NCI-H2171 (cell line): ENCODE data around the gene RABL2B.
"Not testable (repeated sequence)": the region's sequence is repeated elsewhere in the genome, so short reads cannot be mapped to it uniquely, and the experiment has no call there.

ENCODE experiments used
- DNase-seq: peaks from one replicate; lab custom pipeline; 2025; lab: John Stamatoyannopoulos, UW

Gene RABL2B

DNA sequence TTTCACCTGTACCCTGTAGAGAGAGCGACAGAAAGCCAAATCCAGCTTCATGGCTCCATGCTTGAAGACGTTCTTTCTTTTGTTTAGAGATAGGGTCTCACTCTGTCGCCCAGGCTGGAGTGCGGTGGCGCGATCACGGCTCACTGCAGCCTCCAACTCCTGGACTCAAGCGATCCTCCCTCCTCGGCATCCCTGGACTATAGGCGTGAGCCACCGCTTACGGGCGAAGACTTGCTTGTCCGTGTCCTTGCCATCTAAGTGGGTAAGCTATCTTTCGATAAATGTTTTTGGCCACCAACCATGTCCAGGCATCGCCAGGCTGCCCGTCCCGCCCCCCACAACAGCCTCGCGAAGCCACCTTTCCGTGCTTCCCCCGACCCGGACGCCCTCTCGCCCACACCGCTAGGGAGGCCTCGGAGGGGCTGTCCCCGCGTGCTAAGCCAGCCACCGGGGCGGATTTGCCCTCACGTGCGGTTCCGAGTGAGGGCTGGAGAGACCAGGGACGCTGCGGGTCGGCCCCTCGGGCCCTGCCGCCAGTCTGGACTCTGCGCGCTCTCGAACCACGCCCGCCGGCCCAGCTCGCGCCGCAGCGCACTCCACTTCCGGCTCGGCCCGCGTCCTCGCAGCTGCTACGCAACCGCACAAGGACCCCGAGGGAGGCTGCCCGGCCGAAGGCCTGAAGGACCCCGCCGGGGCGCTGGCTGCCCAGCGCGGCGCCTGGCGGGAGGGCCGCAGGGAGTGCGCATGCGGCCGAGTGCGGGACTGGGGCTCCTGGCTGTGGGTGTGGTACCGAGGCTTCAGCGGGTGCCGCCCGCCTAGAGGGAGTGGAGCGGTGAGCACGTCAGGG, at the start of gene RABL2B:
RABL2B (minus strand) TSS at position 604 of the 847 bp plus-strand sequence. CDS start 1,342 bp downstream, outside the sequence.
- peak; percentile 81 for DNase-seq

DNA sequence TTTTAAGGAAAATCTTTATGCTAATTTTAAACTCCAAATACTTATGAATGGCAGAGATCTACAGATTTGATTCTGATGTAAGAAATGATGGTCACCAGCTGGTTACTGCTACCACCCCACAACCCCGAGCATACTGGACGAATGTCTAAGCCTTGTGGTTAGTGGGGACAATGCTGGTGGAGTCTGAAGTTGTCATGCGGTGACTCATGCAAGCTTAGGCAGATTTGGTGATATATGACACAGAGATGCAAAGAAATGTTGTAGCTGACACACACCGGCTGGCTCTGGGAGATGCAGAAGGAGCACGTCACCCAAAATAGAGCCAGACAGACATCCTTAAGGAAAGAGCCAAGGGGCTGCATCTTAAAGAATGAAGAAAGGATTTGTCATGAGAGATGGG, 3.5 kb upstream of the RABL2B start:
- DNase-seq, result not testable (repeated sequence)

DNA sequence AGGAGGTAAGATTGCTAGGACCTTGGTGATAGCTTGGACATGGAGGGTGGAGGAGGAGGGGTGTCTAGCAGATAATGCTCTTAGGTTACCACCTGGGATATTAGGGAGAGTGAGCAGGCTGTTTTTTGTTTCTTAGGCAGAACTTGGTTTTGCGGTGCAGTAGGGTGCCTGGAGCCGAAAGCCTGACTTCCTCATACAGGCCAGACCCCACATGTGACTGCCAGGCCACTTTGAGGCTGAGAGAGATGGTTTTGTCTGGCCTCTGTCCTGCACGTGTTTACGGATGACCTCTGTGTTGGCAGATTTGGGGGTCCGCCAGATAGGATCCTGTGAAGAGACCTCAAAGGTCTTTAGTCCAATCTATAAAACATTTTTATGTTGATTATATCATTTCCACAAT, 1.9 kb upstream of the RABL2B start:
- DNase-seq, result not testable (repeated sequence)

DNA sequence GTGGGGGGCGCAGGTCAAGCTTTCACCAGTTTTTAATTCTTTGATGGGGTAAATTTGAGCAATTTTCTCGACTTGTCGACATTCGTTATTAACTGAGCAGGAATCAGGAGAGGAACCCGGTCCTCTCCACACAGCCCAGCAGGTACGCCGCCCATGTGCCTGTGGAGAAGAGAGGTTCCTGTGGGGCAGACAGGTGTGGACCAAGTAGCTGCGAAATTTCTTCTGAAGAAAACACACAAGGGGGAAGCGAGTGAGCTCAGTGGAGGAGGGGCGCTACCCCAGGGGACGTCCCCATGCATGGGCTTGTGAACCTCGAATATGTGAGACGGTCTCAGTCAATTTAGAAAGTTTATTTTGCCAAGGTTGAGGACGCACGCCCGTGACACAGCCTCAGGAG, 442 bp upstream of the RABL2B start:
- not testable (repeated sequence) for DNase-seq

DNA sequence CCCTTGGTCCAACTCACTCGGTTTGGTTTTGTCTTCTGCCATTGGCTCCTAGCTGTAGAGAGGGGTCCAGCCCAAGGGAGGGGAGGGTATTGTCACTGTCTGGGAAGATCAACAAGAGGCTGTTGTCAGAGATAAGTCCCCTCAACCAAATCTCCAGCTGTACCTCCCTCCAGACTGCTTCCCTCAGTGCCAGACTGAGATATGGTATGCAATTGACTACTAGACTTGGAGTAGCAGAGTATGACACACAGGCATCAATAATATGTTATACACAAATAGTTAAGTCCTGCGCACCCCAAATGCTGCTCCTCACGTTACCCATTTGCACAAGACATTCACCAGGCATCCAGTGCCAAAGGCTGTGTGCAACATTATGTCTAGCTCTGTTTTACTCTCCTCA, 1.2 kb downstream of the RABL2B start:
- not testable (repeated sequence) for DNase-seq

DNA sequence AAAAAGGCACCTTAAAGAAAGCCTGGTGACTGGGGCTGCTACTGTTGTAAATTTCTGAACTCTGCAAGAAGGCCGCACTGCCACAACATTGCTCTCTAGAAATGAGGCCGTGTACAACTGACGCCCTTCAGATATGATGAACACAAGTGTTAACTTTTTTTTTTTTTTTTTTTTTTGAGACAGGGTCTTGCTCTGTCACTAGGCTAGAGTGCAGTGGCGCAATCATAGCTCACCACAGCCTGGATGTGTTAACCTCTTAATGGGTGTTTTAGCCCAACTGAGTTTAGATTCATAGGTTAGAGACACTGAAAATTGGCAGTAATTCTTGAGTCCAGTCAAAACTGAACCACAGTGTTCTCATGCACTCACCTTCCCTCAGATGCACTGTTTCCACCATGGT, 3.2 kb downstream of the RABL2B start:
- not testable (repeated sequence) for DNase-seq

DNA sequence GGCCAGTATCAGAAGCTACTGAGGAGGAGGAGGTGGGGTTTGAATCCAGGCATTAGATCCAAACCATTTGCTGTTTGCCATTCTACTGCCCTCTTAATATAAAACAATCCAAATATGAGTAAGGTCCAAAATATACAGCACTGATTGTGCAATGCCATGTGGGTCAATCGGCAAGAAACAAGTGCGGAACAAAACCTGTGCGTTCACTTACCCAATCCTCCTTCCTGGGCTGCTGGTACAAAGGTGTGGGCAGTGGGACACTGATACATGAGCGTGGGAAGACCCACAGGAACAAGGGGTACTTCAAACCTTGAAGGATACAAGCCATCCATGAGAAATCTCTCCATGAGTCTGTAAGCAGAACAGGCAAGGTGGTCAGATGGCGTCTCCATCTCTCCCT, 5.8 kb downstream of the RABL2B start:
- not testable (repeated sequence) for DNase-seq

DNA sequence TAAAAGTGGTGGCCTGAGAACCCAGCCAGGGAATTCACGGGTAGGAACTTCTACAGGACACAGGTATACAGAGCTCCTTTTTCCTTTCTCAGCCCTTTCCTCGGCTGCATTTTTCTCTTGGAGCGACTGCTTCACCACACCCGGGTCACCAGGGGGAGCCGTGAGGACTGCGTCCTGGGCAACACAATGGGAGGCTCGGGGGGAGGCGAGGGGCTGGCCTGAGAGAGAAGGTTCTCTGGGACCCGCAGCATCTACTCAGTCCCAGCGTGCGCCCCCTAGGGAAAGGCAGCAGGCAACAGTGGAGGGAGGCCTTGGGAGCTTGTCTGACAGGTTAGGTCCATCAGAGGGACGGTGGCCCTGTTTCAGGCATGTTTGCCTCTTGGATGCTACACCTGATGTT, 8.3 kb downstream of the RABL2B start:
- DNase-seq, result not testable (repeated sequence)

DNA sequence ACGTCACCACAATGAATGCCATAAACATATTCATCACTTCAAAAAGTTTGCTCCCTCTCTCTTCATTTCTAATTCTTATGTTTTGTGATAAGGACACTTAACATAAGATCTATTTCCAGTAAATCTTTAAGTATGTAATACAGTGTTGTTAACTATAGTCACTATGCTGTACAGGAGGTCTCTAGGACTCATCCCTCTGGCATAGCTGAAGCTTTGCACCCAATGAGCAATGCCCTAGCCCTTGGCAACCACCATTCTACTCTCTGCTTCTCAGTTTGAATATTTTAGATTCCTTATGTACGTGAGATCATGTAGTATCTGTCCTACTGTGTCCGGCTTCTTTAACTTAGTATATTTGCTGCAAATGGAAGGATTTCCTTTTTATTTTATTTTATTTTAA, 19.1 kb downstream of the RABL2B start:
- DNase-seq, result not testable (repeated sequence)

DNA sequence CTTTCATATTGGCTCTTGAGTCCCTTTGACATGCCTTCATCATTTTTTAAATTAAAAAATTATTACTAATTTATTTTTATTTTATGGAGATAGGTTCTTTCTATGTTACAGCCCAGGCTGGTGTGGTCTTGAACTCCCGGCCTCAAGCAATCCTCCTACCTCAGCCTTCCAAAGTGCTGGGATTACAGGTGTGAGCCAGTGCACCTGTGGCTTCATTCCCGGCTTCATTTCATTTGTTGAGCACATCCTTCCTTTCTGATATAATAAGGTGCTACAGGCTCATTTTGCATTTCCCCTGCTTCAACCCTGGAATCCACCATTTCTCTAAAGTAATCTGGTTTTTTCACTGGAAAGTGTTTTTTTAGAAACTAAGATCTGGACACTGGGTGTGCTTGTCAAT, 21.6 kb downstream of the RABL2B start:
- DNase-seq, result not testable (repeated sequence)

DNA sequence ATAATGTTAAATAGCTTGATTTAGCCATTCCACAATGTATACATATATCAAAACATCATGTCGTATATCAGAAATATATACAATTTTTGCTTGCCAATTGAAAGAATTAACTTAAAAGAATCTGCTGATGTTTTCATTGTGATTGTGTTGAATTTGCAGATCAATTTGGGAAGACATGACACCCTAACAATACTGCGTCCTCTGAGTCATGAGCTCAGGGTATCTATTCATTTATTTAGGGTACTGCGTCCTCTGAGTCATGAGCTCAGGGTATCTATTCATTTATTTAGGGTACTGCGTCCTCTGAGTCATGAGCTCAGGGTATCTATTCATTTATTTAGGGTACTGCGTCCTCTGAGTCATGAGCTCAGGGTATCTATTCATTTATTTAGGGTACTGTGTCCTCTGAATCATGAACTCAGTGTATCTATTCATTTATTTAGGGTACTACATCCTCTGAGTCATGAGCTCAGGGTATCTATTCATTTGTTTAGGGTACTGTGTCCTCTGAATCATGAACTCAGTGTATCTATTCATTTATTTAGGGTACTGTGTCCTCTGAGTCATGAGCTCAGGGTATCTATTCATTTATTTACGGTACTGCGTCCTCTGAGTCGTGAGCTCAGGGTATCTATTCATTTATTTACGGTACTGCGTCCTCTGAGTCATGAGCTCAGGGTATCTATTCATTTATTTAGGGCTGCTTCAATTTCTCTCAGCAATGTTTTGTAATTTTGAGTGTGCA, 23.7 kb downstream of the RABL2B start:
- DNase-seq, result not testable (repeated sequence)

DNA sequence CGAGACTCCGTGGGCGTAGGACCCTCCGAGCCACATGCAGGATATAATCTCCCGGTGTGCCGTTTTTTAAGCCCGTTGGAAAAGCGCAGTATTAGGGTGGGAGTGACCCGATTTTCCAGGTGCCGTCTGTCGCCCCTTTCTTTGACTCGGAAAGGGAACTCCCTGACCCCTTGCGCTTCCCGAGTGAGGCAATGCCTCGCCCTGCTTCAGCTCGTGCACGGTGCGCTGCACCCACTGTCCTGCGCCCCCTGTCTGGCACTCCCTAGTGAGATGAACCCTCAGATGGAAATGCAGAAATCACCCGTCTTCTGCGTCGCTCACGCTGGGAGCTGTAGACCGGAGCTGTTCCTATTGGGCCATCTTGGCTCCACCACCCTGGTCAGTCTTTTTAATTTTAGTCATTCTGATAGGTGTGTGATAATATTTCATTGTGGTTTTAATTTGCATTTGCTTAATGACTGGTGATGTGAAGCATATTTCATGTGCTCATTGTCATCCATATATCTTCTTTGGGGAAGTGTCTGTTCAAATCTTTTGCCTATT, 26.4 kb downstream of the RABL2B start:
- DNase-seq, result not testable (repeated sequence)

DNA sequence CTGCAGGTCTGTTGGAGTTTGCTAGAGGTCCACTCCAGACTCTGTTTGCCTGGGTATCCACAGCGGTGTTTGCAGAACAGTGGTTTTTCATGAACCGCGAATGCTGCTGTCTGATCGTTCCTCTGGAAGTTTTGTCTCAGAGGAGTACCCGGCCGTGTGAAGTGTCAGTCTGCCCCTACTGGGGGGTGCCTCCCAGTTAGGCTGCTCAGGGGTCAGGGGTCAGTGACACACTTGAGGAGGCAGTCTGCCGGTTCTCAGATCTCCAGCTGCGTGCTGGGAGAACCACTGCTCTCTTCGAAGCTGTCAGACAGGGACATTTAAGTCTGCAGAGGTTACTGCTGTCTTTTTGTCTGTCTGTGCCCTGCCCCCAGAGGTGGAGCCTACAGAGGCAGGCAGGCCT, 27.0 kb downstream of the RABL2B start:
- DNase-seq, result not testable (repeated sequence)

DNA sequence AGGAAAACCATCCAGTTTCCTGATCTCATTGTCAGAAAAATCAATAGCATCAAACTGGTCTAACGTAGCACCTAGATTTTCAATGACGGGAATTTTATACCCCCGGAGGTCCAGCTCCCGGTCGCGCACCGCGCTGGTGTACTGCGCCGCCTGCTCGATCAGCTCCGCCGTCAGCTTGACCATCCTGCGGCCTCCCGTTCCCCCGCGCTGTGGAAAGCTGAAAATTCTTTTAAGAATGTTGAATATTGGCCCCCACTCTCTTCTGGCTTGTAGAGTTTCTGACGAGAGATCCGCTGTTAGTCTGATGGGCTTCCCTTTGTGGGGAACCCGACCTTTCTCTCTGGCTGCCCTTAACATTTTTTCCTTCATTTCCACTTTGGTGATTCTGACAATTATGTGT, 28.2 kb downstream of the RABL2B start:
- DNase-seq, result not testable (repeated sequence)

DNA sequence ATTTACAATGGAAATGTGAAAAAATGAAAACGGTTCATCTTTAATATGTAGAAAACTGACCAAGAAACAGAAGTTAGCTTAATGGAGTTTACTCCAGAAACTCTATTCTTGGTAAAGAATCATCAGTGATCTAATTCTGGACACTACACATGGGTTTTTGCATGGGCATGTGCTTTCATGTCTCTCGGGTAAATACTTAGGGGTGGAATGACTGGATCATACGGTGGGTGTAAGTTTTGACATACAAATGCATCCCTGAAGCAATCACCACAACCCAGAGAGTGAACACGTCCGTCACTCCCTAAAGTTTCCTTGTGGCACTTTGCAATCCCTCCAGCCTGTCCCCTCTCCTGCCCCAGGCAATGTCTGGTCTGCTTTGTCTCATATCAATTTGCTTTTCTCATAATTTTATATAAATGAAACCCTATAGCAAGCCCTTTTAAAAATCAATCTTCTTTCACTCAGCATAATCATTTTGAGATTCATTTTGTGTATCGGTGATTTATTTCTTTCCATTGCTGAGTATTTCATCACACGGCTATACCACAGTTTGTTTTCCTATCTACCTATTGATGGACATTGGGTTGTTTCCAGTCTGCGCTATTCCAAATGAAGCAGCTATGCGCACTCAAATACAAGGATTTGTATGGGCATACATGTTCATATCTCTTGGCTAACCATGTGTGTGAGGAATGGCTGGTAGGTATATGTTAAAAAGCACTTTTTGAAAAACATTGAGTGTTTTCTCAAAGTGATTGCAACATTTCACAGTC, 33.9 kb downstream of the RABL2B start:
- DNase-seq, result not testable (repeated sequence)

DNA sequence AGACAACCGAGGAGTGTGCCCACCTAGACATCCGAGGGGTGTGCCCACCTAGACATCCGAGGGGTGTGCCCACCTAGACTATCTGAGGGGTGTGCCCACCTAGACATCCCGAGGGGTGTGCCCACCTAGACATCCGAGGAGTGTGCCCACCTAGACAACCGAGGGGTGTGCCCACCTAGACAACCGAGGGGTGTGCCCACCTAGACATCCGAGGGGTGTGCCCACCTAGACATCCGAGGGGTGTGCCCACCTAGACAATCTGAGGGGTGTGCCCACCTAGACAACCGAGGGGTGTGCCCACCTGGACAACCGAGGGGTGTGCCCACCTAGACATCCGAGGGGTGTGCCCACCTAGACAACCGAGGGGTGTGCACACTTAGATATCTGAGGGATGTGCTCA, 34.8 kb downstream of the RABL2B start:
- not testable (repeated sequence) for DNase-seq

DNA sequence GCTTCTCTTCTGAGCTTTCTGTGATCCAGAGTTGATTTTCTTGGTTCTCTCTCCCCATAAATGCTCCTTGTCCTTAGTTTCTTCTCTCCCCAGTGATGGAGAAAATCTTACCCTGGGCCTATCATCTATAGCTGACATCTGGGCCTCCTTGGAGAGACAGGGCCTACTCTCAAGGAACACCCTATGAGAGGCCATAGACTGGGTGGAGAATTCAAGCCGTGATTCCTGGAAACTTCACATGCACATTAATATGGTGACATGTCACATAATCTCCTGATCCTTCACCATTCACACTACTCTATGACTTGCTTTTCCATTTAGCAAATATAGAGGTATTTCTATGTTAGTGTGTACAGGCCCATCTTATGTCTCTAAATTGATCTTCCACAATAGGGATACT, 35.9 kb downstream of the RABL2B start:
- DNase-seq, result not testable (repeated sequence)

DNA sequence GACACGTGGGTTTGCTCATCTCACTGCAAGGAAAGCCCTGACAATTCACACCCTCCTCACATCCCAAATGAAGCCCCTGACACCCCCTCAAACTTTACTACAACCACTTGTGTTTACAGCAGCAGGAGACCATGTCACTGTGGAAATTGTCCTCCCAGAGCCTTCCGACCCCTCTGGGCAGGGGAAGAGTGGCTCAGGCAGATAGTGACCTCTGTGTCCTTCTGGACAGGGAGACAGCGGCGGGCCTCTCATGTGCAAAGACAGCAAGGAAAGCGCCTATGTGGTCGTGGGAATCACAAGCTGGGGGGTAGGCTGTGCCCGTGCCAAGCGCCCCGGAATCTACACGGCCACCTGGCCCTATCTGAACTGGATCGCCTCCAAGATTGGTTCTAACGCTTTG, 39.0 kb downstream of the RABL2B start:
- not testable (repeated sequence) for DNase-seq

DNA sequence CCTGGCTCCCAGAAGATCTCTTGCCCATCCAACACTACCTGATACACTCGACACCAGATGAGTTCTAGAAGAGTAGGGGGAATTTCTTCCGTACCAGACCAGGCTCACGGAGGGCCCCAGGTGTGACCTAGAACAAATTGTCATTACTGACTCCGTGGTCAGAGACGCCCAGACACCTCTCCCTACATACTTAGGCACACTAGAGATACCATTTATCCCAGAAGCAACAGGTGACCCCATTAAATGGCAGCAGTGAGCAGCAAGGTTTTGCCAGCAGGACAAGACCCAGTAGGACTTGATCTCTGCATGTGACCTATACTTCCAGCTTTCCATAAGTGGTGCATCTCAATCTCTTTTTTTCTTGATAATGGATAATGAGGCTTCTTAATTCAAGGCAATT, 42.7 kb downstream of the RABL2B start:
- not testable (repeated sequence) for DNase-seq

DNA sequence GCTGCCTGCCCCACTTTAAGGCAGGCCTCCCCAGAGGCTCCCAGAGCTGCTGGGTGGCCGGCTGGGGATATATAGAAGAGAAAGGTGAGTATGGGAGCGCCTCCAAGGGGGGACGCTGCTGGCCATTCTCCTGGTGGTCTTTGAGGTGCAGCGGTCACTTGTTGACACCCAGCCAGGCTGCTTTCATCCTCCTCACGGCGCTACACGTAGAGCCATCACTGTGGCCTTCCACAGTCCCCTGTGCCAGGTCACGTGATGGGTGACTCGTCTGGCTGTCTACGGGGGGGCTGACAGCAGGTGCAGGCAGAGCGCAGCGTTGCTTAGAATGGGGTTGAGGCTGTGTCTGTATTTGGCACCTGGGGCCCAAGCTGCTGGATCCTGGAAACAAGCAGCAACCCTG, 43.5 kb downstream of the RABL2B start:
- peak; percentile 51 for DNase-seq

DNA sequence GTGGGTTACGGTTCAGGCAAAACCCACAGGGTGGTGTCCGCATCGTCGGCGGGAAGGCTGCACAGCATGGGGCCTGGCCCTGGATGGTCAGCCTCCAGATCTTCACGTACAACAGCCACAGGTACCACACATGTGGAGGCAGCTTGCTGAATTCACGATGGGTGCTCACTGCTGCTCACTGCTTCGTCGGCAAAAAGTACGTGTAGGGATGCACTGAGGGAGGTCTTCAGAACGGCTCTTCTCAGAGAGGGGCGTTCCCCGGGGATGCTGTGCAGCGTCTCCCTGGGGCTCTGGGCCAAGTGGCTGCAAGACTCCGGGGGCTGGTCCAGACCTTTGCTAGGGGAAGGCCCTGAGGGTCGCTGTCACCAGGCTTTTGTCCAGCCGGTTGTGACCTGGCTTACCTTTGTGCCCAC, 44.2 kb downstream of the RABL2B start:
- DNase-seq, result no peak

DNA sequence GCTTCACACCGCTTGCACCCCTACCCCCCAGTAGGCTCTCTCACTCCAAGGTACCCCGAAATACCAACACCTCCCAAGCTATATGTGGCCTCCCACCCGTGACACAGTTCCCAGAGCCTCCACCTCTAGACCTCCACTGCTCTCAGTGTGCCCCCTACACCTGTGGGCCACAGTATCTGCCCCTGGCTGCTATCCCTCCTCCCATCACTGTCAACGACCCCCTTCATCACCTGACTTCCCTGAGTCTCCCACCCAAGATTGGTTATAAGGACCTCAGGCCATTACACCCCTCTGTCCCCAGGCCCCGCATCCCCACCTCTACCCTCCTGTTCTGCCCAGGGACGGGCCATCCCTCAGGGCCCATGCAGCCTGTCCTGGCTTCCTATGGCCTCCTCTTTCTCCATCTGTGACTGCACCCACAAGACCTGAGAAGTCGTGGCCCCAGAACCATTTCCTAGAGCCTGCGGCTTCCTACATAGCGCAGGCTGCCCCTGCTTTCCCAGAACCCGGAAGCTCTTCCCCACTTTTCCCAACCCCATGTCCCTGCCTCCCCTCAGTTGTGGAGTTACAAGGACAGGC, 44.7 kb downstream of the RABL2B start:
- no peak for DNase-seq
